ENCODE results near the gene TTC38. TPM values are rescaled to one million over a fixed set of nuclear protein-coding genes. Genes with fewer than 3 reads are reported as not detected.
A peak's percentile ranks its signal among the peaks of the same experiment; 100 is the strongest.

TTC38 gene
- total RNA-seq, 1 experiment from 2014 or later: 26.8 TPM

DNA sequence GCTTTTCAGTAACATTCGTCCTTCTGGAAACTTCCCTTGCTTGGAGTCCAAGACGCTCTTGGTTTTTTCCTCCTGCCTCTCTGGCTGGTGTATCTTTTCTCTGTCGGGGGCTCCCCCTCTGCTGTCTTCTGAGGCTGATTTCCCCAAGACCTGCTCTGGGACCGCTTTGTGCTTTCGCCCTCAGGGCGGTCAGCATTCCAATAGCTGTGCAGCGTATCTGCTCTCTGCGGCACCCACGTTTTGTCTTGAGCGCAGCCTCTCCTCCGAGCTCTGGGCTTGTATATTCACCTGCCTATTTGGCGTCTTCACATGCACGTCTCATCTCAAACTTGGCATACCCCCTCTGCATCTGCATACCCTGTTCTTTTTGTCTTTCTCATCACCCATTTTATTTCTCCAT lies 31.3 kb downstream of the TTC38 start:
- CTCF ChIA-PET: no interaction called here
- Histone ChIP-seq H3F3A (ENCODE audit: low read length, unreplicated experiment) (no peaks in the 10 kb centered on the region), H3K4me2 (ENCODE audit: low read length) (no peak overlapping the region), H3K27ac (ENCODE audit: low read length) (no peak overlapping the region), H3K9me2 (replicated peaks; ENCODE audit: low read length) (no peaks in the 10 kb centered on the region), H3K27me3 (ENCODE audit: low read length) (no peaks in the 10 kb centered on the region), H3K36me3 (ENCODE audit: low read depth, low read length) (peaks cover 18% of the 10 kb centered on the region), H4K20me1 (ENCODE audit: low read length) (peaks cover 10% of the 10 kb centered on the region; the same call in 1 of the 2 replicates), H3K9me3 (ENCODE audit: low read length) (no peaks in the 10 kb centered on the region), H3K79me2 (ENCODE audit: low read length) (peaks cover 61% of the 10 kb centered on the region), H3K4me1 (ENCODE audit: insufficient read depth, low read length) (peaks cover 18% of the 10 kb centered on the region), H3K4me3 (ENCODE audit: low read length) (no peak overlapping the region), H3K9ac (ENCODE audit: low read length) (no peak overlapping the region), H2AFZ (ENCODE audit: low read length) (no peak overlapping the region)
- BruUV-seq (replicated peaks): no TSS peak
- POLR2A ChIA-PET (ENCODE audit: unreplicated experiment): no interaction called here
- no peak for ATAC-seq
- intact Hi-C loops (cut with micrococcal nuclease): loop anchor here (5.0 kb wide), 1 partner anchor 177 kb away; no protein-coding TSS in a partner anchor
- no peak for DNase-seq
- TF ChIP-seq, protein P1, sequence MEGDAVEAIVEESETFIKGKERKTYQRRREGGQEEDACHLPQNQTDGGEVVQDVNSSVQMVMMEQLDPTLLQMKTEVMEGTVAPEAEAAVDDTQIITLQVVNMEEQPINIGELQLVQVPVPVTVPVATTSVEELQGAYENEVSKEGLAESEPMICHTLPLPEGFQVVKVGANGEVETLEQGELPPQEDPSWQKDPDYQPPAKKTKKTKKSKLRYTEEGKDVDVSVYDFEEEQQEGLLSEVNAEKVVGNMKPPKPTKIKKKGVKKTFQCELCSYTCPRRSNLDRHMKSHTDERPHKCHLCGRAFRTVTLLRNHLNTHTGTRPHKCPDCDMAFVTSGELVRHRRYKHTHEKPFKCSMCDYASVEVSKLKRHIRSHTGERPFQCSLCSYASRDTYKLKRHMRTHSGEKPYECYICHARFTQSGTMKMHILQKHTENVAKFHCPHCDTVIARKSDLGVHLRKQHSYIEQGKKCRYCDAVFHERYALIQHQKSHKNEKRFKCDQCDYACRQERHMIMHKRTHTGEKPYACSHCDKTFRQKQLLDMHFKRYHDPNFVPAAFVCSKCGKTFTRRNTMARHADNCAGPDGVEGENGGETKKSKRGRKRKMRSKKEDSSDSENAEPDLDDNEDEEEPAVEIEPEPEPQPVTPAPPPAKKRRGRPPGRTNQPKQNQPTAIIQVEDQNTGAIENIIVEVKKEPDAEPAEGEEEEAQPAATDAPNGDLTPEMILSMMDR (conservative IDR thresholded peaks at IDR 0.05; ENCODE audit: low read depth, low read length): no peak
- TF ChIP-seq EZH2phosphoT487 (IDR thresholded peaks at IDR 0.05; ENCODE audit: borderline replicate concordance, low read length): no peak
- no peak for TF ChIP-seq EZH2 (IDR thresholded peaks at IDR 0.05; ENCODE audit: low read length, unreplicated experiment)

DNA sequence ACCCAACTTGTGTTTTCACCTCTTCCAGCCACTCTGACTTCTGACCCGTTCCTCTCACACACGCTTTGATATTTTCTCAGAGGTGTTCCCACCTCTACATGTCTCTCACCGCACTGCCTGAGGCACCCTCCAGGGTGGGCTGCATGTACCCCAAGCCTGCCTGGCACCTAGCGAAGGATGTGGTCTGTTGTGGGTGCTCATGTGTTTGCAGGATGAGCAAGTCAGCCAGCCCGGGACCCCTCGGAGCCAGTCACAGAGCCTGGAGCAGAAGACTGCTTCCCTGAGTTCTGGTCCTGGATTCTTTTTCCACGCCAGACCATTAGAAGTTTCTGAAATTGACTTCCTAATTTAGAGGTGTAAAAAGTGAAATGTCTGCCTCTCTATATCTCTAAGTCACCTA lies 32.7 kb downstream of the TTC38 start:
- Histone ChIP-seq H3K9me3 (ENCODE audit: low read length) (no peaks in the 10 kb centered on the region), H4K20me1 (ENCODE audit: low read length) (peaks cover 10% of the 10 kb centered on the region; the same call in 1 of the 2 replicates), H3K79me2 (ENCODE audit: low read length) (peaks cover 75% of the 10 kb centered on the region), H3K4me3 (ENCODE audit: low read length) (no peak overlapping the region), H3K9me2 (replicated peaks; ENCODE audit: low read length) (no peaks in the 10 kb centered on the region), H3K27me3 (ENCODE audit: low read length) (no peaks in the 10 kb centered on the region), H3F3A (ENCODE audit: low read length, unreplicated experiment) (no peaks in the 10 kb centered on the region), H3K9ac (ENCODE audit: low read length) (no peak overlapping the region), H3K36me3 (ENCODE audit: low read depth, low read length) (peaks cover 22% of the 10 kb centered on the region), H3K27ac (ENCODE audit: low read length) (no peak overlapping the region), H3K4me1 (ENCODE audit: insufficient read depth, low read length) (peaks cover 18% of the 10 kb centered on the region), H2AFZ (ENCODE audit: low read length) (no peak overlapping the region), H3K4me2 (ENCODE audit: low read length) (no peak overlapping the region)
- POLR2A ChIA-PET (ENCODE audit: unreplicated experiment): no interaction called here
- ATAC-seq (no peak), DNase-seq (no peak)
- no TSS peak for BruUV-seq (replicated peaks)
- TF ChIP-seq, protein P1 (conservative IDR thresholded peaks at IDR 0.05; ENCODE audit: low read depth, low read length): no peak
- TF ChIP-seq EZH2phosphoT487 (IDR thresholded peaks at IDR 0.05; ENCODE audit: borderline replicate concordance, low read length): no peak
- TF ChIP-seq EZH2 (IDR thresholded peaks at IDR 0.05; ENCODE audit: low read length, unreplicated experiment): no peak
- CTCF ChIA-PET: no interaction called here
- intact Hi-C loops (cut with micrococcal nuclease): no loop called here

DNA sequence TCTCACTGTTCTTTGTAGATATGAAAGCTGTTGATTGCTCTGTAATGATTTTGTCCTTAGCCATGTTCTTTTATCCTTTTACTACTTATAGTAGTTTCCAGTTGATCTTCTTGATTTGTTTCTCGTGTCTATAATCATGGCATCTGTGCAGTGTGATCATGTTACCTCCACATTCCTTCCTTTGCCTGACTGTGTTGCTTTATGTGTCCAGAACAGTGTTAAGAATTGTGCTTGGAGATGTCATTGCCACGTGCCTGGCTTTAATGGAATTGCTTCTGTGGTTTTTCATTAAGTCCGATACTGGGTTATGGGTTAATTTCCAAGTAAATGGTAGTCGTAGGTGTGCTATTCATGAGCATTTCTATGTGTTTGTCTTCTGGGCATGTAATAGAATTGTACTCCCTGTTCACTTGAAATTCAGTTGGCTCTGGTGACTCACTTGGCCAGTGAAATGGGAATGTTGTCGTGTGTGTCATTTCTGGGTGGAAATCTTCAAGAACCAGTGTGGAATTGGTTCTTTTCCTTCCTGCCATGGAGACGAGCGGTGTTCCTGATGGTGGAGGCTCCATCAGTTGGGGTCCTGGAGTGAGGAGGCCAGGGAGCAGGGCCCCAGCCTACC lies 35.6 kb downstream of the TTC38 start:
- BruUV-seq (replicated peaks): no TSS peak
- Histone ChIP-seq H3K9me2 (replicated peaks; ENCODE audit: low read length) (no peaks in the 10 kb centered on the region), H2AFZ (ENCODE audit: low read length) (no peak overlapping the region), H3K4me2 (ENCODE audit: low read length) (peak overlapping the region; percentile 30; the same call in 1 of the 2 replicates), H3K27ac (ENCODE audit: low read length) (no peak overlapping the region), H3K9ac (ENCODE audit: low read length) (no peak overlapping the region), H3K36me3 (ENCODE audit: low read depth, low read length) (peaks cover 28% of the 10 kb centered on the region), H4K20me1 (ENCODE audit: low read length) (peaks cover 10% of the 10 kb centered on the region; the same call in 1 of the 2 replicates), H3K4me3 (ENCODE audit: low read length) (no peak overlapping the region), H3K79me2 (ENCODE audit: low read length) (peaks cover 80% of the 10 kb centered on the region), H3F3A (ENCODE audit: low read length, unreplicated experiment) (no peaks in the 10 kb centered on the region), H3K9me3 (ENCODE audit: low read length) (no peaks in the 10 kb centered on the region), H3K27me3 (ENCODE audit: low read length) (no peaks in the 10 kb centered on the region), H3K4me1 (ENCODE audit: insufficient read depth, low read length) (peaks cover 5% of the 10 kb centered on the region)
- POLR2A ChIA-PET (ENCODE audit: unreplicated experiment): no interaction called here
- no peak for TF ChIP-seq EZH2 (IDR thresholded peaks at IDR 0.05; ENCODE audit: low read length, unreplicated experiment)
- no peak for TF ChIP-seq EZH2phosphoT487 (IDR thresholded peaks at IDR 0.05; ENCODE audit: borderline replicate concordance, low read length)
- TF ChIP-seq, protein P1 (conservative IDR thresholded peaks at IDR 0.05; ENCODE audit: low read depth, low read length): no peak
- CTCF ChIA-PET: no interaction called here
- DNase-seq (peak; percentile 20), ATAC-seq (peak; percentile 48)
- intact Hi-C loops (cut with micrococcal nuclease): no loop called here

Data from PC-3 (cell line).